Panc1 (cell line): ENCODE results near the gene NECTIN4.

Experiments
- CTCF ChIP-seq: fragments of 450-650 bp; IDR thresholded peaks from 2 replicates; pipeline ENCODE4 v1.5.1; 2017; ENCODE audit warnings: mild to moderate bottlenecking
- REST ChIP-seq, 2 experiments: IDR thresholded peaks; 2 replicates each; pipeline ENCODE4 v1.6.1; 2011 to 2012; ENCODE audit warnings: low read depth in 2 of 2, control low read depth in 1 of 2, low read length in 1 of 2, mild to moderate bottlenecking in 1 of 2, moderate library complexity in 1 of 2; ENCODE audit not compliant: insufficient read depth in 1 of 2

GRCh38 chr1:161127649-161128048 is 38.3 kb upstream of the NECTIN4 start:
- TF ChIP-seq CTCF (no peak), REST (IDR thresholded peaks at IDR 0.05; ENCODE audit: insufficient read depth in 1 of 2, low read depth in 2 of 2, low read length in 1 of 2) (no peak)
